Measurements from ENCODE around the gene HAUS5.
"Not testable (repeated sequence)": the region's sequence is repeated elsewhere in the genome, so short reads cannot be mapped to it uniquely, and the experiment has no call there.

The HAUS5 gene

GRCh38 chr19:35643255-35644205 is 31.0 kb downstream of the HAUS5 start:
- peak; percentile 92 for DNase-seq

- DNase-seq = peak; percentile 99
Measured at GRCh38 chr19:35644206-35644986, 31.9 kb downstream of the HAUS5 start.

- peak; percentile 92 for DNase-seq
Measured at GRCh38 chr19:35644987-35645679, 32.6 kb downstream of the HAUS5 start.

- DNase-seq = no peak
Measured at GRCh38 chr19:35645680-35646511, 33.4 kb downstream of the HAUS5 start.

GRCh38 chr19:35648017-35648961 is 35.8 kb downstream of the HAUS5 start, which contains the start of gene COX6B1:
TSS of gene COX6B1 (plus strand) at chr19:35648323. CDS start at chr19:35651244, 2,921 bp downstream.
- DNase-seq = peak; percentile 100

GRCh38 chr19:35650581-35650980 is 38.0 kb downstream of the HAUS5 start:
- peak; percentile 58 for DNase-seq

- DNase-seq = not testable (repeated sequence)
Measured at GRCh38 chr19:35654828-35655227, 42.3 kb downstream of the HAUS5 start.

- no peak for DNase-seq
Measured at GRCh38 chr19:35655600-35655999, 43.1 kb downstream of the HAUS5 start.

- no peak for DNase-seq
Measured at GRCh38 chr19:35656700-35657099, 44.2 kb downstream of the HAUS5 start.

GRCh38 chr19:35657904-35658700 is 45.6 kb downstream of the HAUS5 start:
- no peak for DNase-seq

- no peak for DNase-seq
Measured at GRCh38 chr19:35661995-35662340, 49.4 kb downstream of the HAUS5 start.

- no peak for DNase-seq
Measured at GRCh38 chr19:35663981-35664380, 51.4 kb downstream of the HAUS5 start.

GRCh38 chr19:35665157-35665556 is 52.6 kb downstream of the HAUS5 start:
- DNase-seq = no peak

- no peak for DNase-seq
Measured at GRCh38 chr19:35665604-35666003, 53.1 kb downstream of the HAUS5 start.

GRCh38 chr19:35666251-35666913 is 53.8 kb downstream of the HAUS5 start, which contains the start of gene UPK1A:
TSS of gene UPK1A (plus strand) at chr19:35666517. CDS start at chr19:35666813, 296 bp downstream.
- no peak for DNase-seq

- DNase-seq = no peak
Measured at GRCh38 chr19:35669566-35669965, 57.0 kb downstream of the HAUS5 start.

- DNase-seq = no peak
Measured at GRCh38 chr19:35669974-35670373, 57.4 kb downstream of the HAUS5 start.

GRCh38 chr19:35670686-35671085 is 58.2 kb downstream of the HAUS5 start:
- no peak for DNase-seq

GRCh38 chr19:35671818-35672217 is 59.3 kb downstream of the HAUS5 start:
- peak; percentile 88 for DNase-seq

Data from hematopoietic multipotent progenitor cell treated with erythropoietin and hydrocortisone succinate and interleukin-3 and kit ligand, for 4 days (in vitro differentiated cells).